Stomach (tissue), 4 donors: ENCODE data around the gene DNAJC11.

ENCODE experiments used
- POLR2A ChIP-seq, 4 donors: fragments of 450-650 bp; IDR thresholded peaks; one replicate each; pipeline ENCODE4 v1.6.1; 2016; ENCODE audit warnings: antibody characterized with exemption in 4 of 4, control low read depth in 2 of 4, mild to moderate bottlenecking in 1 of 4, moderate library complexity in 1 of 4
- TF ChIP-seq, protein P1 (sequence below), 7 experiments: fragments of 450-650 bp in 4 of 7; fragments of 200-600 bp in 3 of 7; sonication (generic) in 3 of 7; IDR thresholded peaks; one replicate each; pipeline ENCODE4 v1.5.1; 2016 to 2019; ENCODE audit warnings: antibody characterized with exemption in 7 of 7, control low read depth in 2 of 7, mild to moderate bottlenecking in 1 of 7

DNA sequence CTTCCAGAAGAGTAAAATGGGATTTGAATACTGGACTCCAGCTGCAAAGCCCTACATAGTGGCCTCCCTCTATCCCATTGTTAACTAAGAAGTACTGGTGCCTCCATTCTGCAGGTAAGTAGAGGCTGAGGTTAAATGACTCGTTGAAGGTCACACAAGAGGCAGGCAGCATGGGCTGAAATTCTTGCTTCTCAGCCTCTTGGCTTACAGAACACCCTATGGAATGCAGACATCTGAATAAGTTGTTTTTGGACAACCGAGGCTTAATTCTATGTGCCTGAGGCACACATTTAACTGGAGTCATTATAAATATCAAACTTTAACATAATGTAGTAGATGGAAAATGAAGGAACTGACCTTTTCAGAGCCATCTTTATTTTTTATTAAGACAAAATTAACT, 5.7 kb downstream of the DNAJC11 start:
- TF ChIP-seq, protein P1, sequence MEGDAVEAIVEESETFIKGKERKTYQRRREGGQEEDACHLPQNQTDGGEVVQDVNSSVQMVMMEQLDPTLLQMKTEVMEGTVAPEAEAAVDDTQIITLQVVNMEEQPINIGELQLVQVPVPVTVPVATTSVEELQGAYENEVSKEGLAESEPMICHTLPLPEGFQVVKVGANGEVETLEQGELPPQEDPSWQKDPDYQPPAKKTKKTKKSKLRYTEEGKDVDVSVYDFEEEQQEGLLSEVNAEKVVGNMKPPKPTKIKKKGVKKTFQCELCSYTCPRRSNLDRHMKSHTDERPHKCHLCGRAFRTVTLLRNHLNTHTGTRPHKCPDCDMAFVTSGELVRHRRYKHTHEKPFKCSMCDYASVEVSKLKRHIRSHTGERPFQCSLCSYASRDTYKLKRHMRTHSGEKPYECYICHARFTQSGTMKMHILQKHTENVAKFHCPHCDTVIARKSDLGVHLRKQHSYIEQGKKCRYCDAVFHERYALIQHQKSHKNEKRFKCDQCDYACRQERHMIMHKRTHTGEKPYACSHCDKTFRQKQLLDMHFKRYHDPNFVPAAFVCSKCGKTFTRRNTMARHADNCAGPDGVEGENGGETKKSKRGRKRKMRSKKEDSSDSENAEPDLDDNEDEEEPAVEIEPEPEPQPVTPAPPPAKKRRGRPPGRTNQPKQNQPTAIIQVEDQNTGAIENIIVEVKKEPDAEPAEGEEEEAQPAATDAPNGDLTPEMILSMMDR (IDR thresholded peaks at IDR 0.05), result no peak
- no peak for TF ChIP-seq POLR2A (IDR thresholded peaks at IDR 0.05)
